B cell (primary cell): ENCODE results near the gene DDIT4. TPM values are rescaled to one million over a fixed set of nuclear protein-coding genes. Genes with fewer than 3 reads are reported as not detected.

Experiments
- polyA plus RNA-seq: library from polyadenylated mRNA; depleted of rRNA; stranded (reverse); fragments of >200 nt; gene quantifications from 2 replicates; pipeline ENCODE4 v1.2.3, GENCODE V29; 2012
- total RNA-seq, 2 donors: library from RNA; stranded (reverse); fragments of 120-200 nt in 1 of 2; gene quantifications; 1 replicate in 1 of 2; 2 replicates in 1 of 2; pipeline versions ENCODE4 v1.2.3 to v1.2.4, GENCODE V29; 2013 to 2022

The DDIT4 gene
- total and polyA plus RNA-seq, 2 donors (not counting 1 experiment from before 2014, with no cell fraction given), result 102 to 110 TPM

Other genes with a start within 250 kb of the DDIT4 start
- 133 and 139 TPM in 2 replicates for gene SPOCK2, start 185.4 kb upstream of the DDIT4 start, total RNA-seq
- 39.1 and 79.5 TPM in 2 replicates for gene SPOCK2, start 185.4 kb upstream of the DDIT4 start, polyA plus RNA-seq
- 128 and 132 TPM in 2 replicates for gene ANAPC16, start 57.9 kb upstream of the DDIT4 start, total RNA-seq
- 104 and 117 TPM in 2 replicates for gene ANAPC16, start 57.9 kb upstream of the DDIT4 start, polyA plus RNA-seq
- gene ASCC1, start 57.6 kb upstream of the DDIT4 start, total RNA-seq, result 28.1 and 31.3 TPM in 2 replicates
- 17.9 and 20.2 TPM in 2 replicates for gene ASCC1, start 57.6 kb upstream of the DDIT4 start, polyA plus RNA-seq
- gene DNAJB12, start 81.0 kb downstream of the DDIT4 start, total RNA-seq, result 42.3 and 44.1 TPM in 2 replicates
- gene DNAJB12, start 81.0 kb downstream of the DDIT4 start, polyA plus RNA-seq, result 15.8 and 16.1 TPM in 2 replicates